Erythroblast (primary cell): Measurements from ENCODE around the gene PTPRB.

Experiments used
- GATA1 ChIP-seq: IDR thresholded peaks from 2 replicates; pipeline ENCODE4 v1.6.1; 2011; ENCODE audit warnings: low read depth, mild to moderate bottlenecking, control low read depth, low read length, moderate library complexity
- POLR2A ChIP-seq: IDR thresholded peaks from 2 replicates; pipeline ENCODE4 v1.6.1; 2011; ENCODE audit warnings: mild to moderate bottlenecking, low read length

DNA sequence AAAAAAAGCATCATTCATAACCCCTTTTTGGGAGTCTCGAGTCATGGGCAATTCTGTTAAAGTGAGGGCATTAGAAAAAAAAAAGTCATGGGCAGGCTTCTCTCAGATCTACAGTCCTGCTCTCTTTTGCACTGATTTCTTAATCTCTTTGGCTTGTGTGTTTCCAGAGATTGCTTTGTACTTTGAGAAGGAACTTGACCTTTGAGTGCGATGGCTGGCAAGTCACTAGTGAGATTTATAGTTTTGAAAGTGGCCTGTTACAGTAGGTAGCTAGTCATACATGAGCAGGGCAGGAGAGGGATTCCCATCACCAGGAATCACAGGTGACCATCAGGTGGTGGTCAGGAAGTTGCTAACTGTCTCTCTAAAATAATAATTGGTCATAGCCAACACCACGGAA is 151.5 kb downstream of the PTPRB start:
- no peak for TF ChIP-seq POLR2A
- TF ChIP-seq GATA1, result no peak
